HEK293T (cell line): Measurements from ENCODE around the gene UNG.

Experiments
- ARNT ChIP-seq: fragments of 450-650 bp; IDR thresholded peaks from 2 replicates; pipeline ENCODE4 v1.6.1; 2017; ENCODE audit warnings: mild to moderate bottlenecking
- FOXA1 ChIP-seq: fragments of 450-650 bp; IDR thresholded peaks from 2 replicates; pipeline ENCODE4 v1.6.1; 2016; ENCODE audit warnings: mild to moderate bottlenecking
- FOXK2 ChIP-seq: fragments of 450-650 bp; IDR thresholded peaks from 2 replicates; pipeline ENCODE4 v1.6.1; 2016; ENCODE audit warnings: mild to moderate bottlenecking
- FOXM1 ChIP-seq: fragments of 450-650 bp; IDR thresholded peaks from 2 replicates; pipeline ENCODE4 v1.6.1; 2017; ENCODE audit warnings: mild to moderate bottlenecking, borderline replicate concordance
- LEF1 ChIP-seq: fragments of 450-650 bp; IDR thresholded peaks from 2 replicates; pipeline ENCODE4 v1.6.1; 2017; ENCODE audit warnings: mild to moderate bottlenecking, borderline replicate concordance
- SP1 ChIP-seq: fragments of 450-650 bp; IDR thresholded peaks from 2 replicates; pipeline ENCODE4 v1.6.1; 2017
- SUZ12 ChIP-seq: fragments of 450-650 bp; IDR thresholded peaks from 2 replicates; pipeline ENCODE4 v1.6.1; 2016; ENCODE audit warnings: mild to moderate bottlenecking
- TARDBP ChIP-seq: fragments of 450-650 bp; IDR thresholded peaks from 2 replicates; pipeline ENCODE4 v1.6.1; 2016
- ZNF384 ChIP-seq: fragments of 450-650 bp; IDR thresholded peaks from 2 replicates; pipeline ENCODE4 v1.6.1; 2016

DNA sequence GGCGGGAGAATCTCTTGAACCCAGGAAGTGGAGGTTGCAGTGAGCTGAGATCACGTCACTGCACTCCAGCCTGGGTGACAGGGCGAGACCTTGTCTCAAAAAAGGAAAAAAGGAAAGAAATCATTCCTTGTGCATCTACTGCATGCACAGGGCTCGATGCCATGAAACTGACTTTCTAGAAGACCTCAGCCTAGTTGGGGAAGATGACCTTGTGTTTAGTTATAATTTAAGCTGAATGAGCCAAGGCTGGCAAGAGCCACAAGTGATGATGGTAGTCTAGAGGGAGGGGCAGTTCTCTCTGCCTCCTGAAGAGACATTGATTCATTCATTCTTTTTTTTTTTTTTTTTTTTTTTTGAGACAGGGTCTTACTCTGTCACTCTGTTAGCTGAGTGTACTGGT, 43.2 kb downstream of the UNG start:
- TF ChIP-seq TARDBP (no peak), FOXA1 (no peak), LEF1 (no peak), ZNF384 (no peak), SP1 (no peak), ARNT (no peak), FOXK2 (no peak), FOXM1 (no peak), SUZ12 (no peak)
